AG09309 (cell line): Measurements from ENCODE around the gene TMBIM1.
"Not testable (repeated sequence)": the region's sequence is repeated elsewhere in the genome, so short reads cannot be mapped to it uniquely, and the experiment has no call there.

Source experiments
- DNase-seq: peaks from one replicate; pipeline ENCODE4 v3.0.0-alpha.2; 2010; ENCODE audit warnings: low read depth
- H3K4me3 ChIP-seq: 2 replicates; pipeline ENCODE4 v1.5.1; 2011; ENCODE audit warnings: mild to moderate bottlenecking, low read depth, low read length, moderate library complexity; ENCODE audit not compliant: control insufficient read depth
- CTCF ChIP-seq: IDR thresholded peaks from 2 replicates; pipeline ENCODE4 v1.5.1; 2011; ENCODE audit warnings: mild to moderate bottlenecking, low read depth, low read length, inconsistent platforms; ENCODE audit not compliant: insufficient read depth, control insufficient read depth; ENCODE audit errors: missing control alignments

Gene TMBIM1

GRCh38 chr2:218317835-218318234, 25.5 kb upstream of the TMBIM1 start:
- DNase-seq: no peak
- no peak for TF ChIP-seq CTCF
- H3K4me3 ChIP-seq: no peak overlapping the region

DNA sequence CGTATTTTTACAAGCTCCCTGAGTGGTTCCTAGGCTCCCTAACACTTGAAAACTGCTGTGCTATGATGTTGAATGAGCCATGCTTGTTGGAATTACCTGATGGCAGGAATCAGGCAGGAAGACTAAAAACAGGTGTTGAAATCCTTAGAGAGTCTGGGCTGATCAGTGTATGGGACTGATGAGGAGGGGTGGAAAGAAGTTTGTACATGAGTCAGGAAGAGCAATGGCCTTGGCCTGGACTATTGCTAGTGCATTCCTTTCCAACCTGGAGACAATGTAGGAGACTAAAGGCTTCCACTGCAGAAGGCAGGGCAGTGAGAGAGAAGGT, 25.0 kb upstream of the TMBIM1 start:
- no peak for DNase-seq
- no peak for TF ChIP-seq CTCF
- H3K4me3 ChIP-seq: no peak overlapping the region

GRCh38 chr2:218315397-218315796, 23.1 kb upstream of the TMBIM1 start:
- no peak overlapping the region for H3K4me3 ChIP-seq
- DNase-seq: no peak
- TF ChIP-seq CTCF: no peak

- not testable (repeated sequence) for DNase-seq, H3K4me3 ChIP-seq
These were observed 22.5 kb upstream of the TMBIM1 start for GRCh38 chr2:218314764-218315163.

DNA sequence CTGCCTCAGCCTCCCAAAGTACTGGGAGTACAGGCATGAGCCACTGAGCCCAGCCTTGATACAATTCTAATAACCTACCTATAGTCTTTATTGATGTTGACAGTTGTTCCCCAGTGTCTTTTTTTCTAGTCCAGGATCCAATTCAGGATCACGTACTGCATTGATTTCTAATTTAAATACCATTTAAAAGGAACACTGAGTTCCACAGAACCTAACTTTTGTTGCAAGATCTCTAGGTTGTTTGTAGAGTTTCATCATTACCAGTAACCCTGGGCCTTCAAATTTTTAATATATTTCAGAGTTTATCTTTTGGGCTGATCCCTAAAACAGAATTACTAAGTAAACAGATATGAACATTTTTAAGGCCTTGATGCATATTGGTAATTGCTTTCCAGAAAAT, 21.1 kb upstream of the TMBIM1 start:
- H3K4me3 ChIP-seq: no peak overlapping the region
- TF ChIP-seq CTCF: no peak
- no peak for DNase-seq

DNA sequence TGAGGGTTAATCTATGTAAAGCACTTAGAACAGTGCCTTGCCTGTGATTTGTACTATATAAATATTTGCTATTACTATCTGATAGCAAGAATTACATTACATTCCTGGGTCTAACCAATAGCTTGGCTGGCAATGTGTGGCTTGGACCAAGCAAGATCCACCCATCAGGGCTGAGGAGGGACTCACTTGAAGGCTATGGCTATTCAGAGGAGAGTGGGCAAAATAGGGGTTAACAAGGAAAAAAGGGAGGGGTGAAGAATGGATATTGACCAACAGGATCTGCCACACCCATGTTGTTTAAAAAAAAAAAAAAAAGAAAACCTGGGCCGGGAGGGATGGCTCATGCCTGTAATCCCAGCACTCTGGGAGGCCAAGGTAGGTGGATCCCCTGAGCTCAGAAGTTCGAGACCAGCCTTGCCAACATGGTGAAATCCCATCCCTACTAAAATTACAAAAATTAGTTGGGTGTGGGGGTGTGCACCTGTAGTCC, 20.0 kb upstream of the TMBIM1 start:
- TF ChIP-seq CTCF: no peak
- DNase-seq: no peak
- no peak overlapping the region for H3K4me3 ChIP-seq

DNA sequence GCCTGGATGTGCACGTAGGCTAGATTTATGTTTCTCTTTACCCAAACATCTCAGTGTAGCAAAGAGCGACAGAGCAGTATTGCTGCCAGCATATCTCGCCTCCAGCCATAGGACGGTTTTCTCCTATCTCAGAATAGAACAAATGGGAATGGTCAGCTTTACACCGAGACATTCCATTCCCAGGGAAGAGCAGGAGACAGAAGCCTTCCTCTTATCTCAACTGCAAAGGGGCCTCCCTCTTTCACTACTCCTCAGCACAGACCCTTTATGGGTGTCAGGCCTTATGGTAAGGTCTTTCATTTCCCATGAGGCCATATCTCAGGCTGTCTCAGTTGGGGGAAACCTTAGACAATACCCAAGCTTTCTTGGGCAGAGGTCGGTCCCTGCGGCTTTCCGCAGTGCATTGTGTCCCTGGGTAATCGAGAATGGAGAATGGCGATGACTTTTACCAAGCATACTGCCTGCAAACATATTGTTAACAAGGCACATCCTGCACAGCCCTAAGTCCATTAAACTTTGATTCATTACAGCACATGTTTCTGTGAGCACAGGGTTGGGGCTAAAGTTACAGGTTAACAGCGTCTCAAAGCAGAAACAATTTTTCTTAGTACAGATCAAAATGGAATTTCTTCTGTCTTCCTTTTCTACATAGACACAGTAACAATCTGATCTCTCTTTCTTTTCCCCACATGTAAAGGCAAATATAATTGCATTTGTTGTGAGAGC, 19.4 kb upstream of the TMBIM1 start:
- not testable (repeated sequence) for H3K4me3 ChIP-seq, DNase-seq

DNA sequence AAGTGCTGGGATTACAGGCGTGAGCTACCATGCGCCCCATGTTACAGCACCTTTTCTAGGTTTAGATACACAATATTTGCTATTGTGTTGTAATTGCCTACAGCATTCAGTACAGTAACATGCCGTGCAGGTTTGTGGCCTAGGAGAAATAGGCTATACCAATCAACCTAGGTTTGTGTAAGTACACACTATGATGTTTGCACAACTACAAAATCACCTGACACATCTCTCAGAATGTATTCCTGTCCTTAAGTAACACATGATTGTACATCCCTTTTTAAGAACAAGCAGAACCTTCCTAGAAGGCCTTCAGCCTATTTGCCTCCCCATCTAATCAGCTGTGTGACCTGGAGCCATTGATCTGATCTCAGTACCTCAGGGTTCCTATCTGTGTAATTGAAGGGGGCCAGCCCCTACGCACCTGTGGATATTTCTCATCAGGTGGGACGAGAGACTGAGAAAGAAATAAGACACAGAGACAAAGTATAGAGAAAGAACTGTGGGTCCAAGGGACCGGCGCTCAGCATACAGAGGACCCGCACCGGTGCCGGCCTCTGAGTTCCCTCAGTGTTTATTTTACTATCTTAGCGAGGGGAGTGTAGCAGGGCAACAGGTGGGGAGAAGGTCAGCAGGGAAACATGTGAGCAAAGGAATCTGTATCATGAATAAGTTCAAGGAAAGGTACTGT, 18.7 kb upstream of the TMBIM1 start:
- no peak for DNase-seq
- H3K4me3 ChIP-seq: no peak overlapping the region
- TF ChIP-seq CTCF: no peak
